K562 (cell line): Measurements from ENCODE around the gene ULK3. TPM values are rescaled to one million over a fixed set of nuclear protein-coding genes. Genes with fewer than 3 reads are reported as not detected.

ENCODE experiments used
- ATF7 ChIP-seq: fragments of 450-650 bp; IDR thresholded peaks from 2 replicates; pipeline ENCODE4 v1.7.1; 2014; ENCODE audit warnings: mild to moderate bottlenecking, moderate library complexity
- CREM ChIP-seq: IDR thresholded peaks from 2 replicates; pipeline ENCODE4 v1.6.1; 2014; ENCODE audit warnings: antibody characterized with exemption, low read depth
- DEAF1 ChIP-seq: fragments of 450-650 bp; formaldehyde crosslinking; IDR thresholded peaks from 2 replicates; pipeline ENCODE4 v1.4.0; 2020; ENCODE audit warnings: mild to moderate bottlenecking, moderate library complexity
- GABPA ChIP-seq: fragments of 200-800 bp; sonication (Bioruptor generic); conservative IDR thresholded peaks from 2 replicates; pipeline ENCODE4 v1.6.1; 2016; ENCODE audit warnings: low read depth, missing genetic modification characterization, missing compliant biosample characterization
- MCM3 ChIP-seq: fragments of 450-650 bp; IDR thresholded peaks from 2 replicates; pipeline ENCODE4 v1.6.1; 2016
- MXD1 ChIP-seq: fragments of 250-450 bp; sonication (Bioruptor Pico); IDR thresholded peaks from 2 replicates; pipeline ENCODE4 v1.8.0; 2021; ENCODE audit warnings: borderline replicate concordance, mild to moderate bottlenecking, moderate library complexity; ENCODE audit not compliant: poor library complexity, severe bottlenecking
- MYC ChIP-seq, 2 experiments: fragments of 250-450 bp in 1 of 2; sonication (Bioruptor Pico) in 1 of 2; IDR thresholded peaks; 2 replicates each; pipeline versions ENCODE4 v1.5.1 to v1.6.1; 2012 to 2021; ENCODE audit warnings: low read depth in 2 of 2, borderline replicate concordance in 1 of 2, improper control_type of control experiment in 1 of 2, low read length in 1 of 2, mild to moderate bottlenecking in 1 of 2, moderate library complexity in 1 of 2
- NEUROD1 ChIP-seq: fragments of 150-350 bp; IDR thresholded peaks from 2 replicates; pipeline ENCODE4 v1.6.1; 2014; ENCODE audit warnings: borderline replicate concordance, low read length, low read depth; ENCODE audit not compliant: partially characterized antibody
- RNF2 ChIP-seq: sonication (generic); IDR thresholded peaks from 2 replicates; pipeline ENCODE4 v1.6.1; 2016
- ZMIZ1 ChIP-seq, 2 experiments: fragments of 150-350 bp in 1 of 2; IDR thresholded peaks; 2 replicates each; pipeline ENCODE4 v1.6.1; 2012 to 2016; ENCODE audit warnings: low read depth in 2 of 2, low read length in 2 of 2, mild to moderate bottlenecking in 1 of 2, moderate library complexity in 1 of 2
- ZNF24 ChIP-seq: fragments of 450-650 bp; IDR thresholded peaks from 2 replicates; pipeline ENCODE4 v1.6.1; 2016
- ZNF780A ChIP-seq: fragments of 250-450 bp; sonication (Bioruptor Pico); IDR thresholded peaks from 2 replicates; pipeline ENCODE4 v1.5.0; 2021; ENCODE audit warnings: mild to moderate bottlenecking
- ZNF79 ChIP-seq: fragments of 250-450 bp; sonication (Bioruptor Pico); IDR thresholded peaks from 2 replicates; pipeline ENCODE4 v1.4.0; 2020; ENCODE audit warnings: low read depth, mild to moderate bottlenecking, moderate library complexity
- polyA plus RNA-seq, 8 experiments: library from polyadenylated mRNA; depleted of rRNA in 4 of 8; stranded (reverse) in 5 of 8; unstranded in 3 of 8; fragments of >200 nt; fragmentation: Nextera tagmentation in 2 of 8; fragmentation: Illumina TruSeq in 1 of 8; extraction: Ambion mirVana in 2 of 8; extraction: Trizol in 1 of 8; gene quantifications; 2 replicates each; pipeline versions ENCODE4 v1.2.1 to v1.2.3, GENCODE V29; 2011 to 2014; ENCODE audit warnings: inconsistent platforms in 1 of 8, missing spikeins in 1 of 8
- total RNA-seq, 7 experiments: library from RNA; depleted of rRNA in 6 of 7; stranded (reverse); fragments of >200 nt in 6 of 7; fragmentation: Illumina TruSeq in 2 of 7; extraction: Trizol in 2 of 7; gene quantifications; 2 replicates each; pipeline versions ENCODE4 v1.2.1 to v1.2.3, GENCODE V29; 2011 to 2021; ENCODE audit warnings: low replicate concordance in 1 of 7

ULK3 gene
- total and polyA plus RNA-seq, 9 of the 15 experiments (the other 6 are each of a cell fraction or from before 2014, with no cell fraction given) = 0.68 to 68.0 (median 34.9) TPM

GRCh38 chr15:74799856-74800558, 42.9 kb downstream of the ULK3 start (continued):
- TF ChIP-seq GABPA (no peak), ATF7 (peak; percentile 74), DEAF1 (peak; percentile 66; the same call in 1 of the 2 replicates), ZNF24 (peak; percentile 58; the same call in 1 of the 2 replicates), CREM (peak; percentile 79), ZNF79 (no peak), MXD1 (CRISPR knock-in tag) (no peak), MYC (IDR thresholded peaks at IDR 0.05; ENCODE audit: low read depth, low read length) (peak; percentile 40; the same call in 1 of the 2 replicates), MYC (CRISPR knock-in tag; IDR thresholded peaks at IDR 0.05; ENCODE audit: borderline replicate concordance, low read depth) (no peak), RNF2 (0 out of 2 replicates have a peak, but pooled peaks have one; percentile 18), ZNF780A (no peak), ZMIZ1 (IDR thresholded peaks at IDR 0.05; ENCODE audit: low read depth in 2 of 2, low read length in 2 of 2) (no peak), NEUROD1 (peak; percentile 54), MCM3 (no peak)
